NCI-H146 treated with DMSO at 0.1 percent for 48 hours (cell line): ENCODE data around the gene WDR86.
A peak's percentile ranks its signal among the peaks of the same experiment; 100 is the strongest.

Source experiments
- DNase-seq: peaks from one replicate; lab custom pipeline; 2025; ENCODE audit not compliant: unreplicated experiment; lab: John Stamatoyannopoulos, UW

Gene WDR86

DNA sequence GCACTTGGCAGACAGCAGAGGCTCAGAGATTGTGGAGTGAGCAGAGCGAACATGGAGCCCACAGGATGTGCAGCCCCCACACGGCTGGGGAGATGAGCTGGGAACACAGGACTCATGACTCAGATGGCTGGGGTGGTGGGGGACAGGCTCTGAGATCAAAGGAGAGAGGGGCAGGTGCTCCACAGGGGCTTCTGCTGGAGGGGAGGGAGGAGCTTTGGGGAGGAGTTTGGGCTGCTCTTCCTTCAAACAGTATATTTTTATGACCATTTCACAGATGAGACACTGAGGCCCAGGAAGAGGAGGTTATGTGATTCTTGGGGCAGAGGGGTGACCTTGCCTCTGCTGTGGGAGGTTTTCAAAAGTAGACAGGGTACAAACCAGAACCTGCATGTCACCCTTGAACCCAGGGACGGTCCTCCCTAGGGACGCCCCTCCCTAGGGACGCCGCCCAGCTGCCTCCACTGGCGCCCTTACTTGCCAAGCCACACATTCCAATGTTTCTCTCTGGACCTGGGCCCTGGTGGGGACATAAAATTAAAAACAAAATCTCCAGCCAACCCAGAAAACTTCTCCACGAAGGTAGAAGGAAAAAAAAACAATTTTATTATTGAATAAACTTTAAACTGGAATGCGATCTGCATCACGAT, 31.1 kb upstream of the WDR86 start:
- no peak for DNase-seq

DNA sequence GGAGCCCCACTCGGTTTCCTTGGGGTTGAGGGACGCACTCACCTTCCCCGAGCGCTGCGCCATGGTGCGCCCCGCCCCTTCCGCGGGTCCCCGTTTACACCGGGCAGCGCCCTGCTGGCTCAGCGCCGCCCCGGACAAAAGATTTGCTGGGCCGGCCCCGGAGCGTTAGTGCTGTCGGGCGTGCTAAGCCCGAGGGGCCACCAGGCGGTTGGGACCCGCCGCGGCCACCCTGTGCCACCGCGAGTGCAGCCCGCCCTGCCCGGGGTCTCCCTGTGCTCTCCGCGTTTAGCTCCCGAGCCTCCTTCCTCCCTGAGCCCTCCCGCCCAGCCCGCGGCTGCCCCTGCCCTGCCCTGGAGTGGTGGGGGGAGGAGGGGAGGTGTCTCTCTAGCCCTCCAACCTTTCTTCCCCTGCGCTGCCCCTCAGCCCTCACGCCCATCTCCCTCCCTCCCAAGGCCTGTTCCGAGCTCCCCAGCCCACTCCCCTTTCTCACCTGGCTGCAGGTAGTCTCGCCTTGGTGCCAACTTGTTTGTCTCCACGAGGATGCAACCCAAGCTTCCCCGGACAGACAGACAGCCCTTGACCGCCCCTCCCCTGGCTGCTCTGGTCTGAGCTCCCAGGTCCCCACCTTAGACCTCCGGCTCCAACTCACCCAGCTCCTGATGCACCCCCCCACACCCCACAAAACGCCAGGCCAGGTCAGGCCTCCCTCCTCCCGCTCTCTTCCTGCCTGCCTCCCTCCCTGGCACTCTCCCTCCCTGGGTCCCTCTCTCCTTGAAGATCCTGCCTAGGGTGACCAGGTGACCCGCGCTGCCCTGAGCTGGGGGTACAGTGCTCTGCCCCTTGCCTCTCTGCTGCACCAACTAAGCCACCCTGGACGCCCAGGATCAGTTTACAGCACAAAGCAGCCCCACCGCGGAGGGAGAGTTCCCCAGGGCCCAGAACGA, 30.3 kb upstream of the WDR86 start, which contains the start of gene CRYGN:
Gene CRYGN (minus strand): TSS at position 287 of the 944 bp plus-strand sequence. CDS start 224 bp downstream, at position 63.
- DNase-seq = no peak

DNA sequence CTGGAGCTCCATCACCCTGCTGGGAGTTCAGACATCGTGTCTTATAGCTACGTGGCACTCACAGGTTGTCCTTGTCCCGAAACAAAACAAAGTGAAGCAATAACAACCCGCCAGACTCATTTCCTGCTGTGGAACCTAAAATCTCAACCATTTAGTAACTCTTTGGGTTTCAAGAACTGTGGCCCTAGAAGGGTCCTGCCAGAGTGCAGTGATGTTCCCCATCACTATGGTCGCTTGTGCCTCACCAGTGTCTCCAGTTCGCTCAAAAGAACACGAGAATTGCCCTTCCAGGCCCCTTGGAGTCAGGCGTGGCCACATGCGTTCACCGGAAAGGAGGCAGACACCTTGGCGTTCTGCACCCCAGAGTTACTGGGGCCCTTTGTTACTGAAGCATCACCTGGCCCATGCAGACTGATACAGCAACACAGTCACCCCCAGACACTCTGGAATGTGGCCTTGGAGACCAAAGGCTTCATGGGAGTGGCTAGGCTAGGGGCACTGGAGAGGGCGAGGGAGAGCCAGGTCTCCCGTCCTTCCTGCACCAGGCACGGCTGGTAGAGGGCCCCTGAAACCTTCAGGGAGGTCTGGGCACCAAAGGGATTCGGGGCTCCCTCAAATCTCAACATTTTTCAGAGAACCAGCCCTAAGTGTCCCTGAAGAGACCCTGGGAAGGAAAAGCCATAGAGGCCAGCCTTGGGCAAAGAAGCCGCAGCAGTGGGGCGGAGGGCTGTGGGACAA, 29.2 kb upstream of the WDR86 start:
- DNase-seq = no peak

DNA sequence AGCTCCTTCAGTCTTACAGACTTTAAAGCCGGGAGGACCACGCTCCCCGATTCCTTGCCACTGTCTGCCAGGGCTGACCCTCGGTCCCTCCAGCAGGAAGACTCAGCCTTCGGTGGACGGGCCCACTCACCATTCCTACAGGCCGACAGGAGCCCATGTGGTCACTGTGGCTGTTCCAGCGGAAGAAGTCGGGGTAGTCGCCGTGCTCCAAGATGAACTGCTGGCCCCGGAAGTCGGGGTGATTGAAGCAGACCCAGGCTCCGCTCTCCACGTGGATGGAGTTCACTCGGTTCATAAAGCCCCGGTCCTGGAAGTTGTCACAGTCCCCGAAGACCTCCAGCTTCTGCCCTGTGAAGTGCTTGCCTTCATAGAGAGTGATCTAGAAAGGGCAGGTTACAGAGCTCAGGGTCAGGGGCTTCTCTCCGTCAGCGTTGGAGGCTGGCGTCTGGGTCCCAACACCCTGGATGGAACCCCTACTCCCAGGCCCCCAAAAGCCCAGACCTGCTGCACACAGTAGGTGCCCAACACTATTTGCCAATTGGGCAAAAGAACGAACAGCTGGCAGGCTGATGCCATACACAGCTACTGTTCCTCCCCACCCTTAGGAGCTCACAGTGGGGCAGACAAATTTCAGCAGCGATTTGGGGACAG, 28.2 kb upstream of the WDR86 start:
- no peak for DNase-seq

DNA sequence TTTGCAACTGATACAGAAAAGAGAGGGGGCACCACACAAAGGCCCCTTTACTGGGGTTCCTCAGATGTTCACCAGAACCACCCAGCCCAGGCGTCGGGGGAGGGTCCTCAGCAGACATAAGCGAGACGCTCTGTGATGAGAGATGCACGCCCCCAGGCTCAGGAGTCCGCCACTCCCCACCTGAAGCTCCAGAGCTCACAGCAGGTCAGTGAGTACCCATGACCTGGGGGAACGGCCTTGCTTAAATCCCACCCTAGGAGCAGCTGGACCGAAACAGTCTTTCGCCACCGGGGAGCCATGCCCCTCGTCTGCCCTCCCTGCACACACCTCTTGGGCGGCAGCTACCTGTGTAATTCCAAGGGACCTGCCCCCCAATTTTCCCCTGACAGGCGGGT, 27.3 kb upstream of the WDR86 start:
- no peak for DNase-seq

DNA sequence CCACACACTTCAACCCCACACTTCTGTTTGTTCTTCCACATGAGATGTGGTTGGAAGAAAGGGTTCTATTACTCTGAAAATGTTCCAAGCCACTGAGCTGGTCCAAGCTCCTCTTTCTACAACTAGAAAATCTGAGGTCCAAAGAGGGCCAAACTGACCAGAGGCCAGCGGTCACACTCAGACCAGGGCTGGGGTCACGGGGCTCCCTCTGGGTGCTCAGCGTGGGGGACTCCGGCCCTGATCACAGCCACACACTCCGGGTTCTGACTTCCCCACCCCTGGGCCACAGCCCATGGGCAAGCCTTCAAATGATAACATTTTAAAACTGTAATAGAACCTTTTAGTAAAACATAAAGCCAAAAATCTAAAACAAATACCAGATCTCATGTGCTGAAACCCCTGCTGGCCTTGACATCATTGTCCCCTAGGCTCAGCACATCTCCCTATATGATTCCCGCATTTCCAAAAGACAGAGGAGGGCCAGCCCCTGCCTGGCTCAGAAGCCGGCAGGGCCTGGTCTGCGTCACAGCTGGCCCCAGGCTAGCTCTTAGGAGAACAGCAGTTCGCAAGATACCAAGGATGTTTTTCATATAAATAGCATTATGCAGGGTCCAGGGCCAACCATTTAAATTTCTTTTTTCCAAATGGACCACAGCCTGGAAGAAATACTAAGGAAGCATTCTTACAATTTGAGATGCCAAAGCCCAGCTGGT, 26.8 kb upstream of the WDR86 start:
- DNase-seq = no peak

DNA sequence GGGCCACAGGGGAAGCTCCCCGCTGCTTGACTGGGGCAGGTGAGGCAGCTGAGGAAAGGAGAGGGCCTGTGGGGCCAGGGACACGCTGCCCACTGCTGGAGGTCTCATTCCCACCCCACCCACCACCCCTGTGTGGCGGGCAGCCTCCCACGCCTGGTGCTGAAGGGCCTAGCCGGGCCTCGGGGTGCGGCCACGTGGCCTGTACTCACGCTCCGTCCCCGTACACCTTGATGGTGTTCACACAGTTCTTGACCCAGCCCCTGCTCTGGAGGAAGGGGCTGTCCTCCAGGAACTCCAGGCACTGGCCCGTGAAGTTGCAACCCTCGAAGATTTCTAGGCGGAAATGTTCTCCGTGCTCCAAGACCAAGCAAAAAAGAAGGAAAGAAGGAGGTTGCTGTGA, 26.1 kb upstream of the WDR86 start:
- DNase-seq = no peak

DNA sequence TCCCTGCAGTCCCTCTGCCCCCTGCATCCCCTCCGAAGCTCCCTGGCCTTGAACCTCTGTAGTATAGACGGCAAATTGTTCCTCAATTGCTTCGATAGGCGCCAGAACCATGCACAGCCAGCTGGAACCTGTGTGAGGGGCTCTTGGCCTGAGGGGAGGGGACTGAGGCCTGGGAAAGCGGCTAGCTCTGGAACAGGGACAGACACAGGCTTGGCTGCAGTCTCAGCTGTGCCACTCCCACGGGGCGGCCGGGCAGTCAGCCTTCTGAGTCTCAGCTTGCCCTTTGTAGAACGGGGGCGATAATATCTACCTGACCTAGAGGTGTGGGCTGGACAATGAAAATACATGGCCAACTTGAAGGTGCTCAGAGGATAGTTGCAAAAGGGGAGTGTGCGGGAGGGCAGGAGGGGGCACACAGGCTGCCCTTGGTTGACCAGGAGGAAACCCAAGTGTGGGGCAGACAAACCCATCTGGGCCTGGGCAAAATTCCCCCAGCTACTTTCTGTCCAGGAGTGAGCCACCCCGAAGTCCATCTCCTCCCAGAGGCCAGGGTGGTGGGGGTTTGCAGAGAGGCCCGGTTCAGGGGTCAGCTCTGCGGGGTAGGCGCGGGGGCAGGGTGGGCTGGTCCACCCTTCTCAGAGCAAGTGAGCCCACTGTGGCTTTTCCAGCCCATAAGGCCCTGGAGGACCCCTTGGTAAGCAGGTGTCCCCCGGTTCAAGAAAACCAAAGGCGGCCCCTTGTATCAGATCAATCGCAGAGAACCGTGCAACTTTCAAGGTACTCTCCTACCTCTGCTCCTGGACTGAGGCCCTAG, 25.5 kb upstream of the WDR86 start:
- DNase-seq = no peak

DNA sequence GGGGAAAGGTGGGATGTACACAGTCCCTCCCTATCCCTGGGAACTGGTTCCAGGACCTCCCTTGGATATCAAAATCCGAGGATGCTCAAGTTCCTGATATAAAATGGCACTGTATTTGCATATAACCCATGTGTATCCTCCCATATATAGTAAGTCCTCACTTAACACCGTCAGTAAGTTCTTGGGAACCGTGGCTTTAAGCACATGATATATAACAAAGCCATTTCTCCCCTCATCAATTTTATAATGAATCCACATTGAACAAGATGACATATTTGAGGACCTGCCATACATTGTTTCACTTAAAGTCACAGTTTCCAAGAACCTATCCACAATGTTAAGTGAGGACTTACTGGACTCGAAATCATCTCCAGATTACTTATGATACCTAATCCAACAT, 24.7 kb upstream of the WDR86 start:
- no peak for DNase-seq

DNA sequence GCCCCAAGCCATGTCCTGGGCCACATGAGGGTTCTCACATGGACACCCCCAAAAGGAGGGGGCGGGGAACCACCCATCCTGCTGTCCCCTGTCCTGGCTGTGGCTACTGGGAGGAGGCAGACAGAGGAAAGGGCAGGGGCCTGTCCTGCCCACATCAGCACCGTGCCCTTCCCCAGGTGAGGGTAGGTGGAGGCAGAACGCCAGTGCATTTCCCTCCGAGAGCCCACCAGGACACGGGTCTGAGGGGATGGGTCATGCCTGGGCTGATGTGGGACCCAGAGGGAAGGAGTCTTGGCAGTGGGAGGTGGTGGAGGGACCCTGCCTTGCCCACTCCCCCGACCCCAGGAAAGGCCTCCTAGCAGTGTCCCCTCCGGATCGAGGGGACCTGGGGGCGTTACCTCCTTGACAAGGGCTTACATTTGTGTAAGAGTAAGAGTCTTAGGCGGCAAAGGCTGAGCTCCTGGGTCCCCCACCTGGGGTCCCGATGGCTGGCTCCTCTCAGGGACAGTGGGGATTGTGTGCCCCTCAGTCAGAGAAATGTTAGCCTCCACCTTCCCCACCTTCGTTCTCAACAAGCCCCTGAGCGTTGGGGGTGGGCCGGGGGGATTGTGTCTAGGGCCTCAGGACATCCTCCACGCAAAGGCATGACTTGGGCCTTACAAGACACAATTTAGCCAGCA, 24.0 kb upstream of the WDR86 start:
- DNase-seq = no peak

DNA sequence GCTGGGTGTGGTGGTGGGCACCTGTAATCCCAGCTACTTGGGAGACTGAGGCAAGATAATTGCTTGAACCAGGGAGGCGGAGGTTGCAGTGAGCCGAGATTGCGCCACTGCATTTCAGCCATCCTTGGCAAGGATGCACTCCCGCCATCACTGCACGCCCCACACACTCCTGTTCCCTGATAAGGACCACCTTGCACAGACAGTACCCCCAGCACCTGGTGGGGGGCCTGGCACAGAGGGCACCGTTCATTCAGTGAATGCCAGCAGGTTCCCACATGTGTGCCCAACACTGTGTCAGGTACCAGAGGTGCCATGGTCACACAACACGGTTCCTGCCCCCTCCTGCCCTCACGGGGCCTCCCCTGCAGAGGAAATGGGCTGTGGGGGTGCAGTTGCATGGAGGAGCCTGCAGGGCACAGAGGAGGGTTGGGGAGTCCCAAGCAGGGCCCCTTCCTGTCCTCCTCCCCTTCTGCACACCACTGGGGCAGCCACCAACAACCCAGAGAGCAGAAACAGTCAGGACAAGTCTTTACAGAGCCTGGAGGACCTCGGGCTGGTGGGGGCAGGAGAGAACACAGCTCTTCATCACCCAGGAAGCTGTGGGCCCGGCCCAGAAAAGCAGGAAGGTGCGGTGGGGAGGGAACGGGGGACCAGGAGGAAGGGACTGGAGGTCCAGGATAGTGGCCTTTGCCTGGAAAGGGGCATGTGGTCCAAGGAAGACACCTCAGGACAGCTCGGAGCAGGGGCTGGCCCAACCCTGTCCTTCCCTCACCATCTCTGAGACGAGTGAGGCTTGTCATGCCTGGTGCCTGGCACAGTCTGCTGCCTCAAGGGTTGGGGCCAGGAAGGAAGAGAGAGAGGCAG, 23.1 kb upstream of the WDR86 start:
- DNase-seq = no peak

DNA sequence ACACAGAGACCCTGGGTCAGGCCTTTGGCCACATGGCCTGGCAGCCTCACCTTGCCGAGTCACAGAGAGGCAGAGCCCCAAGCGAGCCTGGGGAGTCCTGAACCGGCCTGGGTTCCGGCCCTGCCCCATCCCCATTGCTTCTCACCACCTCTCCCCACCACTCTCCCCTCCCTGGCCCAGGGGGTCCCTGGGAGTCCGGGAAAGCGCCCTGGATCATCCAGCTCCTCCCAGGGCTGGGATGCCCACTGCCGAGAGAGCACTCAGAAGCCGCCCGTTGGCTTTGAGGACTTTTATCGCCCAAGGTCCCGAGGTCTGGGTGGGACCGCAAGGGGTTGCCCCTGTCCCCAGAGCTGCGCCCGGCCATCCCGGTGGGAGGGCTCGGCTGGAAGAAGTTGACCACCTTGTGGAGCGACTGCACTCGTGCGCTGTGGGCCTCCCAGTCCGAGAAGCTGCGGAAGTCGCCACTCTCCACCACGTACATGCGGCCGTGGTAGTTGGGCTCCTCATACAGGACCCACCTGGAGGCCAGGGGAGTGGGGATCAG, 22.0 kb upstream of the WDR86 start:
- DNase-seq = no peak

DNA sequence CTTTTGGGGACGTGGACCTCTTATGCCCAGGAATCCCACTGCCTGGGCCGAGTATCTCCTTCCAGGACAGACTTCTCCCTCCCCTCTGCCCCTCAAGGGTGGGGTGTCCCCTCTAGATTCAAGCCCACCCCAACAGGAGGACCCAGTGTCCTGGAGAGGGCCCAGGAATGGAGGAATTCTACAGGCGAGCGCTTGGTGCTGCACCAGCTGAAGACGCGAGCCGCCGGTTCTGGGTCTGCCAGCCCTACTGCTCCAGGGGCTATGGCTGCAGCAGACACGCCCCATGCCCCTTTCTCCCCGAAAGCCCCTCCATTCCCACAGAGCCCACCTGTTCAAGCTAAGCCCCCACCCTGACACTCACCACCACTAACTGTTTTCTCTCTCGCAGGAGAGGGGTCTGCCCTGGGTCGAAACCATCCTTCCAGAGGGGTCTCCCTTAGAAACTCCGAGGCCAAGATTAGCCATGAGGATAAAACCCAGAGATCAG, 21.5 kb upstream of the WDR86 start:
- no peak for DNase-seq

DNA sequence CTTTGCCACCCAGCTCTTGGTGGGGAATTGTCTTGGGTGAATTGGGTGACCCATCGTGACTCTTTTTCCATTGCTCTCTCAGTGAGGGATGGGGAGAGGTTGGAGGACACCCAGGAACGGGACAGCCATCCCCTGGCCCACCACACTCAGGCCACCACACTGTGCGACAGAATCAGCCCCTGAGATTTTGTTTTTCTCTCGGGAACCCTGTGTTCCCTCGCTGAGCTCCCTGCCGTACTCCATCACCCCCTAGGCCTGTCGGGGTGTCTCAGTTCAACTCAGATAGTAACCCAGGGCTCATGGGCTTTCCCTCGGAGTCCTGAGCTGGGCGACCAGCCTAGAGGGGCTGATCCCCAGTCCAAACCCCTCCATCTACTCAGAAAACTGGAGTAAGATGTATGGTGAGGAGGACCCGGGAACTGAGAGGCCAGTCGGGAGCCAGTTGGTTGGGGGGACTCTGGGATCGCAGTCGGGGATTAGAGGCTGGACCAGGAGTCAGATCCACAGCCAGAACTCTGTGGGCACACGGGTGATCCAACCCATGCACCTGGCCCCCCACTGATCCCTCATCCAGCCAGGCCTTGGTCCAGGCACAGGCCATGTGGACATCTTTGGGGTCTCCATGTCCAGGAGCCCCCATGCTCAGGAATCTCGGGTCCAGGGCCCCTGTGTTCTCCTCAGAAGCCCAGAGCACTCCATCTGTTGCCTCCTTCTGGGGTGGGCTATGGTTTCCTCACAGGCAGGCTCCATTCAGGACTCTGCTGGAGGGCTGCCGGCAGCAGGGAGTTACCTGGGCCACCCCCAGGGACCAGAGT, 20.8 kb upstream of the WDR86 start:
- no peak for DNase-seq

DNA sequence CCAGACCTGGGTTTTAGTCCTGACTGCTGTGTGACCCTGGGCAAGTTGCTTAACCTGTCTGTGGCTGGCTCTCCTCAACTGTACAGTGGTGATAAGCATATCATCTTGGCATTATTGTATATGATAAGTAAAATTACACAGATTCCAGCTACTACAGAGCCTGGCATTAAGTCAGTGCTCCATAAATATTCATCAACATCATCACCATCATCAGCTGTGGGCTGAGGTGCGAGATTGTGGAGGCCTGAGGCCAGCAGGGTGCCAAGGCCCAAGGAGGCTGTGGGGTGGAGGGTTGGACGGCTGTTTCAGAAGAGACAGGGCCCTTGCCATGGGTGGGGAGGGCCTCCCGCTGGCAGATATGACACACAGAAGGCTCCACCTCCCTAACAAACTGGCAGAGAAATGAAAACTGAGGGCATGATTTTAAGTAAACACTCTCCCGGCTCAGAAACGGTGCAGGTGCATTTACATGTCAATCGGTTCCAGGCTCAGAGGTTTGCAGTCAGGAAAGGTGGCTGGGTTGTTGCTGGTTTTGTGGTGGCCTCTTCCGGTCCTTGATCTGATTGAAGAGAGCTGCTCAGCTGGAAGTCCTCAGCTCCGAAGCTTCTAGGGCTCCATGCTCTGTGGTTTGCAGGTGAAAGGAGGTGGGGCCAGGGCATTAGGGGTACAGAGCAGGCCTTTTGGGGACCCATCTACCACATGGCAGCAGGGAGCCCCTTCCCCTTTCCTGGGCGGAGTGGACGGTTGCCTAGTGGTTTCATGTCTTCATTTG, 19.9 kb upstream of the WDR86 start:
- peak; percentile 34 for DNase-seq

DNA sequence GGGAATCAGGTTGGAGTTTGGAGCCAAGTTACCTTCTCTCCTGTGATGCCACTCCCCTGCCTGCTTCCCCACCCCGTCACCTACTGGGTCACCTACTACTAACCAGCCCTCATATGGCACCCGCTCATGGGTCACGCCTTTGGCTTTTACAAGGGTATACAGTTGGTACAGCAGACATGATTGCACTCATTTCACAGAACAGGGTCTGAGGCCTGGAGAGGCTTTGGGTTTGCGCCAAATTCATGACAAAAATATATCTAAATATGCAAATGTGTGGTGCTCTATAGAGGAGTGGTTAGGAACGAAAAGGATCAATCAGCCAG, 19.4 kb upstream of the WDR86 start:
- no peak for DNase-seq
